Esophagus squamous epithelium (tissue), 4 donors: ENCODE measurements around the gene OXCT1.

Source experiments
- POLR2A ChIP-seq, 4 donors: fragments of 450-650 bp; IDR thresholded peaks; one replicate each; pipeline ENCODE4 v1.6.1; 2017; ENCODE audit warnings: antibody characterized with exemption in 4 of 4, mild to moderate bottlenecking in 4 of 4, moderate library complexity in 3 of 4
- TF ChIP-seq, protein P1 (sequence below), 6 experiments: fragments of 450-650 bp in 4 of 6; fragments of 200-600 bp in 2 of 6; sonication (generic) in 2 of 6; IDR thresholded peaks; one replicate each; pipeline ENCODE4 v1.5.1; 2016 to 2019; ENCODE audit warnings: antibody characterized with exemption in 6 of 6, mild to moderate bottlenecking in 4 of 6, moderate library complexity in 4 of 6

DNA sequence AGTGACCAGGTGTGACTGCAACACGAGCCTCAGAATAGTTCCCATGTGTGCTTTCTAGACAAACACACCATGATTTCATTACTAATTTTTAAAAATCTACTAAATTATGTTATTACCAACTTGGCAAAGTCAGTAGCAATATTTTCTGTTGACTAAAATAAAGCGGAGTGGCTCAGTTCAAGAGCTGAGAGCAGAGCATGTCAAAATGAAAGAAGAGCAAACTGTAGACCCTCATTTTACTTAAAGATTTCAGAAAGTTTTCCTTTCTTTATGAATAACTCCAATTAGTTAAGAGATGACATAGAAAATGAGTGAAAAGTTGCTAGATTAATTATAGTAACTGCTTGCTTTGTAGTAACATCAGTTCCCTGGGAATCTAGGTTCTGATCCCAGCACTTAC, 17.9 kb downstream of the OXCT1 start:
- TF ChIP-seq, protein P1, sequence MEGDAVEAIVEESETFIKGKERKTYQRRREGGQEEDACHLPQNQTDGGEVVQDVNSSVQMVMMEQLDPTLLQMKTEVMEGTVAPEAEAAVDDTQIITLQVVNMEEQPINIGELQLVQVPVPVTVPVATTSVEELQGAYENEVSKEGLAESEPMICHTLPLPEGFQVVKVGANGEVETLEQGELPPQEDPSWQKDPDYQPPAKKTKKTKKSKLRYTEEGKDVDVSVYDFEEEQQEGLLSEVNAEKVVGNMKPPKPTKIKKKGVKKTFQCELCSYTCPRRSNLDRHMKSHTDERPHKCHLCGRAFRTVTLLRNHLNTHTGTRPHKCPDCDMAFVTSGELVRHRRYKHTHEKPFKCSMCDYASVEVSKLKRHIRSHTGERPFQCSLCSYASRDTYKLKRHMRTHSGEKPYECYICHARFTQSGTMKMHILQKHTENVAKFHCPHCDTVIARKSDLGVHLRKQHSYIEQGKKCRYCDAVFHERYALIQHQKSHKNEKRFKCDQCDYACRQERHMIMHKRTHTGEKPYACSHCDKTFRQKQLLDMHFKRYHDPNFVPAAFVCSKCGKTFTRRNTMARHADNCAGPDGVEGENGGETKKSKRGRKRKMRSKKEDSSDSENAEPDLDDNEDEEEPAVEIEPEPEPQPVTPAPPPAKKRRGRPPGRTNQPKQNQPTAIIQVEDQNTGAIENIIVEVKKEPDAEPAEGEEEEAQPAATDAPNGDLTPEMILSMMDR (IDR thresholded peaks at IDR 0.05): no peak
- no peak for TF ChIP-seq POLR2A (IDR thresholded peaks at IDR 0.05)
